ENCODE results near the gene NDOR1. TPM values are rescaled to one million over a fixed set of nuclear protein-coding genes. Genes with fewer than 3 reads are reported as not detected.

The NDOR1 gene
- total and polyA plus RNA-seq, 2 donors (not counting 3 experiments of a cell fraction or from before 2014, with no cell fraction given), result 13.5 to 26.7 TPM

GRCh38 chr9:137251194-137251461, 45.6 kb downstream of the NDOR1 start, which contains the start of gene STPG3:
TSS of gene STPG3 (plus strand) at chr9:137251286. CDS start at chr9:137251287, 1 bp downstream.
- intact Hi-C loops (cut with micrococcal nuclease), result no loop called here
- no peaks in the 10 kb centered on the region for H3K27me3 ChIP-seq (ENCODE audit: control insufficient read depth in 2 of 2, insufficient read depth in 2 of 2, low read length in 2 of 2)
- FAIRE-seq, result no peak
- H3K27ac ChIP-seq (ENCODE audit: insufficient read depth, low read depth, low read length), result no peak within 1 kb of the TSS
- H3K79me2 ChIP-seq (ENCODE audit: control insufficient read depth, insufficient read depth, low read length), result peaks cover 8% of the 10 kb centered on the region
- H3K9ac ChIP-seq (replicated peaks; ENCODE audit: extremely low read depth, insufficient read depth, low read length), result no peak within 1 kb of the TSS
- no peaks in the 10 kb centered on the region for H4K20me1 ChIP-seq (replicated peaks; ENCODE audit: control insufficient read depth, extremely low read depth, insufficient read depth, low read length)
- no peak within 1 kb of the TSS for H3K4me2 ChIP-seq (ENCODE audit: insufficient read depth, low read length)
- H3K4me1 ChIP-seq (ENCODE audit: control insufficient read depth, extremely low read depth, insufficient read depth, low read length), result peaks cover 8% of the 10 kb centered on the region
- no peaks in the 10 kb centered on the region for H3K36me3 ChIP-seq (ENCODE audit: control insufficient read depth in 2 of 2, extremely low read depth in 1 of 2, insufficient read depth in 2 of 2, low read length in 2 of 2)
- no peak for DNase-seq (ENCODE audit: low read depth, low spot score)
- H3K4me3 ChIP-seq (replicated peaks in 1 of 3; ENCODE audit: insufficient read depth in 1 of 3, low read depth in 1 of 3, low read length in 3 of 3), result no peak within 1 kb of the TSS
- POLR2A ChIA-PET, result interaction anchor here (0.6 to 4.9 kb wide), 2 partner anchors 9 to 34 kb away, joined by 5 to 66 read pairs; partner anchors contain the start of gene TUBB4B
- H2AFZ ChIP-seq (ENCODE audit: low read depth, low read length), result no peak within 1 kb of the TSS
- CTCF ChIA-PET, result no interaction called here
- TF ChIP-seq GATA2 (IDR thresholded peaks at IDR 0.05; ENCODE audit: insufficient read depth, insufficient read length, low read depth, low read length) (no peak), POLR2A (IDR thresholded peaks at IDR 0.05; ENCODE audit: low read depth, low read length) (no peak), POLR2AphosphoS5 (IDR thresholded peaks at IDR 0.05; ENCODE audit: insufficient read depth, low read depth, low read length) (no peak), JUN (IDR thresholded peaks at IDR 0.05; ENCODE audit: borderline replicate concordance, insufficient read depth, insufficient read length, low read depth) (no peak), FOS (IDR thresholded peaks at IDR 0.05; ENCODE audit: borderline replicate concordance, insufficient read depth, low read length) (no peak), MYC (IDR thresholded peaks at IDR 0.05; ENCODE audit: low read depth, low read length) (no peak), CTCF (IDR thresholded peaks at IDR 0.05; ENCODE audit: extremely low read depth in 1 of 2, insufficient read depth in 1 of 2, low read depth in 1 of 2, low read length in 2 of 2) (no peak), MAX (IDR thresholded peaks at IDR 0.05; ENCODE audit: insufficient read depth, insufficient read length) (no peak), EZH2 (IDR thresholded peaks at IDR 0.05; ENCODE audit: borderline replicate concordance, low read depth, low read length, severe bottlenecking) (no peak)
- no peaks in the 10 kb centered on the region for H3K9me3 ChIP-seq (replicated peaks; ENCODE audit: control insufficient read depth, insufficient read depth, low read length)
- BruUV-seq (replicated peaks), result no TSS peak
- dilution Hi-C loops (cut with MboI; ENCODE audit: extremely low pct_ligation_motif_present, low sequenced_read_pairs), result no loop called here
- no peaks in the 10 kb centered on the region for H3K9me1 ChIP-seq (replicated peaks; ENCODE audit: control insufficient read depth, extremely low read depth, insufficient read depth, low read length)

Measured in endothelial cell of umbilical vein (primary cell).